ENCODE measurements around the gene PKDCC.
A peak's percentile ranks its signal among the peaks of the same experiment; 100 is the strongest.

PKDCC gene

DNA sequence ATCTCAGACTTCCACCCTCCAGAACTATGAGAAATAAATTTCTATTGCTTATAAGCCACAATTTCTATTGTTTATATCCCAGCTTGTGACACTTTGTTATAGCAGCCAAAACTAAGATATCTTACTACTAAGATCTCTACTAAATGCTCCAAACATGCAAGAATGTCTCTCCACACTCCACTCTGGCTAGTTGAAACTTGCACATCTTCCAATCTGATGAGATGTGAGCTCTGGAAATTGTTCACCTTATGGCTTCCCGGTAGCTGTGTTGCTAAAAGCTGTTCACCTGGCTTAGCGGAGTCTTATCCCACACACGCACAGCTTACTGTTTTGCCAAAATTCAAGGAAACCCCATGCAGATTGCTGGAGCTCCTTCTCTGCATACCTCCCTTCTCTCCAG lies 43.9 kb downstream of the PKDCC start:
- no peak for DNase-seq

DNA sequence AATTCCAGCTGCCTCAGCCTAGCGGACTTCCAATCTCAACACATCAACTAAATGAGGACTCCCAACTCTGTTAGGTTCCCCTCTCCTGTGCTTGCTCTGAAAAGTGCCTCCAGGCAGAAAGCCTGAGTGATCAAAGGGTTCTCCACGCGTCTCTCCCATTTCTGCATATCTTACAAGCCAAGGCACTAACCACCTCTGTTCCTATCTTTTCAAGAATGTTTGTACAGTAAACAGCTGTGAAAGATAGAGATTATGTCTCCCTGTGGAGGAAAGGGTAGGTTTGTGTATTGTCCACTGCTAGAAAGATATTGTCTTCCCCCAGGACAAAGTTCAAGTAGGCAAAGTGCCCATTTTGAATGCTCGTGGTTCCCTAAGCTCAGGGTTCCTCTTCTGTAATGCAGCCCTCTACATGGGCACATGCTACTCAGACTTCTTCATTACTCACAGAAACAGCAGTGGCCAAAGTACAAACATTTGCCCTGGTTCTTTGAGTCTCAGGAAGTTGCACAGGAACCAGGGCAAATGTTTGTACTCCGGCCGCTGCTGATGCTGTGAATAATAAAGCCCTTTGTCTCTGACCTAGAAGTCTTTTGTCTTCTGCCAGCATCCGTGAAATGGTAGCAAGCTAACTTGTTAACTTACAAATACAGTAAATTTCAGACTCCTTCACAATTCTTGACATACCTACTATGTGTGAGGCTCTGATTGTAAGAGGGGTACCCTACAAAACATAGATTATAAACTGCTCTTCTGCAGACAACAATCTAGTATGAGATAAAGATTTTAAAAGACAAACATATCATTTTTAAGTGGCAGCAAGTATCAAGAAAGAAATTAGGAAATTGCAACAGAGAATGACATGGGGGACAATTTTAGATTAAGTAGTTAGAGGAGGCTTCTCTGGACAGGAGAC lies 44.5 kb downstream of the PKDCC start:
- DNase-seq, result no peak

DNA sequence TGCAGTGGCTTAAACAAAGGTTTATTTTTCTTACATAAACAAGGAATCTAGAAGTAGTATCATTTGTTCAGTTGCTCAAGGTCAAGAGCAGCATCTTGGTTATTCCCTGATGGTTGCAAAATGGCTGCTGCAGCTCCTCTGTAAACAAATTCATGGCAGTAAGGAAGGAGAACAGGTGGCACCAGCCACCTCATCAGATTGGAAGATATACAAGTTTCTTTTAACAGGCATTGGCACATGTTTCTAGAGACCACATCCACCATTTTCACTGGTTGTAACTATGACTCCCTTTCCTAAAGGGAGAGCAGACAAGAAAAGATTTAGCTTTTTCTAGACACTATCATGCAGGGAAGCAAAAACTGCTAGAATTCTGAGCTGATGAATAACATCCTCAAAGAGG lies 46.3 kb downstream of the PKDCC start:
- DNase-seq, result no peak

DNA sequence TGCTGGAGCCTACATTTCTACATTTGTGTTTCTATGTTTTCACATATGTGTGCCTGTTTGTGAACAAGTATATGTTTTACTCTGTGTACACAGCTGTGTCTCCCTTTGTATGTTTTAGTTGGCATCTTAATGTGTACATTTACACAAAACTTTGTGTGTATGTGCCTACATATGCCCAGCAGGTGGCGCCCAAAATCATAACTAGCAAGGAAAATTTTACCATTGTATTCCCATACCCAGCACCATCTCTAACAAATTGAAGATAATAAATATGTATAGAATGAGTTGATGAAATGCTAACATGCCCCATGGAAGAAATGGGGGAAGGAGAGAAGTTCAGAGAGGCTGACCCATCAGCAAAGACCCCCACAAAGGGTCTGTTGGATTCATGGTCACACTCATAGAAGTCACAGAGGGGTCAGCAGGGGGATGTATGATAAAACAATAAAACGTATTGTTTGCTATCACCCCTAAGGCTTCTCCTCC lies 48.1 kb downstream of the PKDCC start:
- peak; percentile 71 for DNase-seq

DNA sequence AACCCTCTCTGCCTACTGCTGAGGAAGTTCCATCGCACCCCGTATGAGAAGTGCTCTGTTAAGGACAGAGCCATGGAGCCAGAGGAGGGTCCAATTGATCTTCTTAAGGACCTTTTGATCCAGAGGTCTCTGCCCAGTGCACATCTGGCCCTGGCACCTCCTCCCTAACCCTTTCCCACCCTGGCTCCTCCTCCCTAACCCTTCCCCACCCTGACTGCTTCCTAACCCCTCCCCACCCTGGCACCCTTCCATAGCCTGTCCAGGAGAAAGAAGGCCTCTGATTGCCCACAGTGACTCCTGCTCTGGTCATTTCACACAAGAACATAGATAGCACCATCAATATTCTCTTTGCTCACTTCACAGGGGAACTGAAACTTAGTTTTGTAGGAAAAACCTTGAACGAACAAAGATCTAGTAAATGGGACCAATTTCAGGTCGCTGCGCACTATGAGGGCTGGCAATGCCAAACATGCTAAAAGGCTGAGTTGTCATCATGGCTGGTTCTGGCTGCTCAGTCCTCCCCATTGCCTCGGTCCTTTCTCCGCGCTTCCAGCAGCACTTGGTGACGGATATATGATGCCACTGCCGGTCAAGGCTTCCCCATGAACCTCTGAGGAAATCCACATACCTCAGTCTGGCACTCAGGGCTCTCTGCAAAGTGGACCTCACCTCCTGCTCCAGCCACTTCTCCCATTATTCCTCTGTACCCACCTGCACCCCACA lies 49.2 kb downstream of the PKDCC start:
- no peak for DNase-seq

DNA sequence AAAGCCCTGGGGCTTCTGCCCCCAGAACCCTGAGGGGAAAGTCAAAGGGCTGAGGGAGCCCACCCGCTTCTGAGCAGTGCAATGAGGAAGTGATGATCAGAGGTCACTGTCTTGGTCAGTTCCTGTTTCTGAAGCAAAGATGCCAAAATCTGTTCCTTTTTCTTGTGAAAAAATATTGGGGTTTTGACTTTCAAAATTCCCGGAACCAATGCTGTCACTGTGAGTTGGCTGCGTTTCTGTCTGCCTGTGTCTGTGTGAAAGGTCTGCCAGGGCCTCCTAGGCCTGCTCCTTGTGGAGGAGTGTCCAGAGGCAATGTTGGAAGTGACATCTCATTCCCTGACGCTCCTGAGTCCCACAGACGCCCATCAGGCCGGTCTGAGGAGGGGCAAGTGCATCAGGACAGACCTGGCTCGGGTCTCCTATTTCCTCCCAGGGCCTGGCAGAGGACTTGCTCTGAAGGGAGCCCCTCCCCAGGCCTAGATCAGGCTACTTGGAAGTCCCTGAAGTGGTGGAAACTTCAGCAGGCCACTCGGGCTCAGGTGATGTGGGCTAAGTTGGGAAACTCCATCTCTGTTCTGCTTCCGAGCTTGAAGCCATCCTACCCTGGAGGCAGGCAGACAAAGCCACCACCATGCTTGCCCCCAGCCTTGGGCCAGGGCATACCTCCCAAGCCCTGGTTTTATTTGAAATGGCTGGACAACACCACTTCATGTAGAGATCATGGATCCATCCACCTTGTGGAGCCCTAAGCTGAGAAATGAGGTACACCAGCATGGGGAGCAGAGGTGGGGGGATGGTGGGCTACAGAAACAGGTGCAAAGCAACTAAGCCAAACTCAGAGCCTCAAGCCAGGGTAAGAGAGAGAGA lies 51.0 kb downstream of the PKDCC start:
- DNase-seq, result no peak

DNA sequence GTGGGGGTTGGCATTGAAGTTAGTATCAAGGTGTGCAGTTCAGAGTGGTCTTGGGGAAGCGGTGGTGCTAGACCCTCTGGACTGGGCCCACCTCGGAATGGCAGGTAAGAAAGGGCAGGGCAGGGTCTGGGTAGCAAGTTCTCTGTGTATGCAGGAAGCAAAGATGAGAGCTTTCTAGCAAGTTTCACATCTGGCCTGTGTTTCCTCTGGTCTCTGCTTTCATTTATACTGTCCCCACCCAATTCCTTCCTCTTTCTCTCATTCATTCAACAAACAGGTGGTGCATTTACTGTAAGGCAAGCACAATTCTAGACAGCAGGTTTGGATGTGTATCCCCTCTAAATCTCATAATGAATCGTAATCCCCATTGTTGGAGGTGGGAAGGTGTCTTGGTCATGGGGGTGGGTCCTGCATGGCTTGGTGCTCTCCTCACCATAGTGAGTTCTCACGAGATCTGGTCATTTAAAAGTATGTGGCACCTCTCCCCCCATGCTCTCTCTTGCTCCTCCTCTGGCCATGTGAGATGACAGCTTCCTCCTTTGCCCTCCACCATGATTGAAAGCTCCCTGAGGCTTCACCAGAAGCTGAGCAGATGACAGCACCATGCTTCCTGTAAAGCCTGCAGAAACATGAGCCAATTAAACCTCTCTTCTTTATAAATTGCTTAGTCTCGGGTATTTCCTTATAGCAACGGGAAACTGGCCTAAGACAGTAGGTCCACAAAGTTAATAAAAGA lies 51.8 kb downstream of the PKDCC start:
- no peak for DNase-seq

DNA sequence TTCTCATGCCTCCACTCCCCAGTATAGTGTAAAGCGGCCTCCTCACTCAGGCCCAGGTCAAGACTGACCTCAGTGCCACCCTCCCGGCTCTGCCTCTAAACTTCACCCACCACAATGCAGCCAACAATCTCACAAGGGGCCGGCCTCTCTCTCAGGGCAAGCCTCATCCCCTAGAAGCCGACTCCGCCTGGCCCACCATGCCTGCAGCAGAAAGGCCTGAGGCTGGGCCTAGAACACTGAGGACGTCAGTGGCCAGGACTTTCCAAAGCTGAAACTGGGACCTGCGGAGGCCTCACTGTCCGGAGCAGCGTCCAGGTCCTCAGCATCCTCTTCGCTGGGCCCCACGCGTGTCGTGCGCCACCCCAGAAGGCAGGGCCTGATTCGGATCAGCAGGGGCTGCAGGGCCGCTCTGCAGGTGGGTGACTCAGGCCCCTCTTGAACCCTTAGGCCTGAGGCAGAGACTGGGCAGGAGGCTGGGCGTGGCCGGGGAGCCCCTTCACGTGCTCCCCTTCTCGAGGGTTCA lies 52.9 kb downstream of the PKDCC start:
- DNase-seq, result no peak

DNA sequence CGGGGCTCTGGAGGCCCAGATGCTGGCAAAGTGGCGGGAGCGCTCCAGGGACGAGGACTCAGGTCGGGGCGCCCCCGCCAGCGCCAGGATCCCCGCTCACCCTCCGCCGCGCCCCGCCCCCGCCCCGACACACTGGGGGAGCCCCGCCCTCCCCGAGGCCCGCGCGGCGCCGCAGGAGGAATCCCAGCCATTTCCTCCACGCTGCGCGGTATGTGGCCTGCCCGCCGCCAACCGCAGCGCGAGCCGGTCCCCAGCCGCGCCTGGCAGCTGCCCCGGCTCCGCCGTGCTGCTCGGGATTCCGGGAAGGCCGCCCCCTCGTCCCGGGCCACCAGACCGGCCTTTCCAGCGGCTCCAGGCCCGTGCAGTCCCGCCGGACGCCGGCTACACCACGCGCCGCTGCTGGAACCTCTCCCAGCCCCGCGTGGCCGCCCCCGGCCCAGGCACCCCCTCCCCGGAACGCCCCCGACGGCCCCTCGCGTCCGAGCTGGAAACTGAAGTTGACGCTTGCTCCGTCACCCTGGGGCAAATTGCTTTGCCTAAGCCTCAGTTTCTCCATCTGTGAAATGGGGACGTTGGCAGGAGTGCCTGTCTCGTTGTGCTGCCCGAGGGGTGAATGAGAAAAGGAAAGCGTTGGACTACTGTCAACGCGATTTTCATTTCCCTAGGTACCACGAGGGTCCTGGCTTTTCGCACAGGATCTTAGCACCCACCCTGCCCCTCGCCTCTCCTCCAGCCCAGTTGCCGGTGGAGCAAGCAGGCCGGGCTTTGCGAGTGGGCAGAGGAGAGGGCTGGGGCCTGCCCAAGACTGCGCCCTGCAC lies 53.6 kb downstream of the PKDCC start:
- peak; percentile 90 for DNase-seq

DNA sequence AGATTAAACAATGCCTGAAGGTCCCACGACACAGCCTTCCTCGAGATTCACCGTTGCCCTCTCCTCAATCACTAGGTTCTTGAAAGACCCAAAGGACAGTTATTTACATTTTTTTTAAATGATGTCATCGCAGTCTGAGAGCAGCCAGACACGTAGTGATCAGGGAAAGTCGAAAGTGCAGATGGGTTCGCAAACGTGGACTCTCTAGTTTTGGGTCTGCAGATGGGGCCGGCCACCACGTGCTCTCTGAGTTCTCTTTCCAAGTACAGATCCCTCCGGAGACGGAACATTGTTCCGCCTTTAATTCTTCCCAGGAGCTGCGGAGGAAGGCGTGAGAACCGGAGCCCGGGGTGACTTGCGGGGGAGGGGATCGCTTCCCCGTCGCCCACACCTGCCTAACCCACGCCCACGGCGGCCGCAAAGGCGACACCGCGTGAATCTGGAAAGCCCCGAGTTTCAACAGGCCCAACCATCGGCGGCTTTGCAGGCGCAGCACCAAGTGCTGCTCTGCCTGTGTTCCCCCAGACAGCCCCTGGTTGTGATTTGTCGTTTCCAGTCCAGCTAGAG lies 54.3 kb downstream of the PKDCC start:
- DNase-seq, result peak; percentile 94

DNA sequence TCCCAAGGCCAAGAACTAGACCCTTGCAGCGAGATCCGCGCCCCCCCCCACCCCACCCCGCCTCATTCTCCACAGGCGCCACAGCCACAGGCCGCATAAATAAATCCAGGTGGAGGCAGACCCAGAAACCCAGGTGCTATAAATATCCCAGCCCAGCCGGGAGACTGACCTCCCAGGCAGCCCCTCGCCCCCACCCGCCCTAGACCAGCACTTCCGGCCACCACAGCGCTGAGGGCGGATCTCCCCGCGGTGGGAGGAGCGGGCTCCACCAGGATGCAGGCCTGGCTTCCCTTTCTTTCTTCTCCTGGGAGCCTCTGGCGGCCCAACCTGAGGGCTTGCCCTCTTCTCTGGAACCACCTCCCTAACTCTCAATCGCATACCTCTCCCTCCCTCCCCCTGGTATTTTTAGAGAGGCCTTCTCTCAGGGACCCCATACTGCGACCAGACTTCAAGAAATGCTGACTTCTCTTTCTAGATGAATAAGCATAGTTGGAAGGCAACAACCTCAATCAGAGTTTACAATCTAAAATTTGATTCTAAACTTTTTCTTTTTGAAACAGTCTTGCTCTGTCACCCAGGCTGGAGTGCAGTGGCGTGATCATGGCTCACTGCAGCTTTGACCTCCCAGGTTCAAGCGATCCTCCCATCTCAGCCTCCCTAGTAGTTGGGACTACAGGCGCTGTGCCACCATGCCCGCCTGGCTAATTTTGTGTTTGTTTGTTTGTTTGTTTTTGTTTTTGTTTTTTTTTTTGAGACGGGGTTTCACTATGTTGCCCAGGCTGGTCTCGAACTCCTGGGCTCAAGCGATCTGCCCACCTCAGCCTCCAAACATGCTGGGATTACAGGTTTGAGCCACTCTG lies 55.0 kb downstream of the PKDCC start:
- peak; percentile 80 for DNase-seq

DNA sequence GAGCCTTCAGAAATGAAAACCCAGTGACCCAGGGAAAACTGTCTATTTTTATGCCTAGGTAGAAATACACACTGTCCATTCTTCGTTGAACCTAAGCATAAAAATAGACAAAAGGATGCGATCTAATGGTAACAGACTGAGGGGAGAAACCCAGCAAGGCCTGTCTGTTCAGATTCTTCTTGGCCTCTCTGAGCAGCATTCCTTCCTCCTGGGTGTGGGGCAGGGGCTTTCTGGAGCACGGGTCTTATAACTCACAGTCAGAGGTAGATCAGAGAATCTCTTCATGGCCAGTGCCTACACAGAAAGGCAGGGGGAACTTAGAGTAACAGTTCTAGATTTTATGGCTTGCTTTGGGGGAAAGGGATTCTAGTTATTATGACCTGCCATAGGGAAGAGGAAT lies 56.0 kb downstream of the PKDCC start:
- no peak for DNase-seq

DNA sequence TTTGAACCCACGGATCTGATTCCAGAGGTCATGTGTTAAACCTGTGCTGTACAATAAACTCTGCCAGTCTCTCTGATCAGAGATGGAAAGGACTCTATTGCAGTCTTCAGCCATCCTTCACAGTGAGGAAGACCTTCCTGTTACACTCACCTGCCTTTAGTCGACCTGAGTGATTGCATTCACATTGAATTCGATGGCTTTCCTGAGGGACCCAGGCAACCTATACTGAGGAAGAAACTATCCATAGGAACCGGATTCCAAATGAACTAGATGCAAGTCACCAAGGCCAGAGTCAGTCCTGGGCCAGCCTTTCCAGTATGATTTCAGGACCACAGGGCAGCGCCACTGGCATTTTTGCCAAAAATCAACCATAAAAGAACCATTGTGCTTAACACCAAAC lies 56.8 kb downstream of the PKDCC start:
- no peak for DNase-seq

DNA sequence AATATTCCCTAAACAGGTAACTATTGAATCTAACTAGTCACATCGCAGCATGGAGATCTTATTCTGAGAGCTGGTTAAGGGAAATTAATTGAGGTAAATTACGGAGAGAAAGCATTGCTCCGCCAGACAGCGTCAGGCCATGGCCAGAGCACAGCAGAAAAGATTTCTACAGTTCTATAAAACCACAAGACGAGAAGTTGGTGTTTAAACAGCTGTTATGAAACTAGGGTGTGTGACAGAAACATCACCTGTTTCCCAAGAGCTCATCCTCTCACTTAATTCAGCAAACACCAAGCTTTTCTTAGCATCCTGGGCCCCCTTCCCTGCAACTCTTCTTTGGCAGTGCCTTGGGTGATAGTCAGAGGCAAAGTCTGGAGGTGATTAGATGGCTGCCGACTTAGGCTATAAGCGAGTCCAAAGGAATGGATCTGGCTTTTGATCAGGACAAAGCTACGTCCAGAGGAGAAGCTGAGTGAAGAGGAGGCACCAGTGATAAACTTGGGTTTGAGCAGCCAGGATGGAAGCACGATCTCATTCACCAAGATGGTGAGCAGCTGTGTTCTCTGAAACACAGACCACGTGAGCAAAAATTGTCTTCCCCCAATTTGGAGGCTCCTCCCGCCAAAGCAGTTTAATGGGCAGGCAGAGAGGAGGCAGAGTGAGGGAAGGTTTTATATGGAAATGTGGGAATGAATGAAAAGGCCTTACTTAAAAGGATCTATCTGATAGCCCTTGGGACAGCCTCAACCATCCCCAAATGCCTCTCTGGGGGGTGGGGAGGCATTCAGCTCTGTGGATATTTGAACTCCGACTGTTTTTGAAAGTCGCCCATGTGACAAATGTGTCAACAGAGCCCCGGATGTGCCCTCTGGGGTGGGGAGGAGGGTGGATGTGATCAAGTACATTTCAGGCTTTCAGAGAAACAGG lies 57.8 kb downstream of the PKDCC start:
- peak; percentile 55 for DNase-seq

DNA sequence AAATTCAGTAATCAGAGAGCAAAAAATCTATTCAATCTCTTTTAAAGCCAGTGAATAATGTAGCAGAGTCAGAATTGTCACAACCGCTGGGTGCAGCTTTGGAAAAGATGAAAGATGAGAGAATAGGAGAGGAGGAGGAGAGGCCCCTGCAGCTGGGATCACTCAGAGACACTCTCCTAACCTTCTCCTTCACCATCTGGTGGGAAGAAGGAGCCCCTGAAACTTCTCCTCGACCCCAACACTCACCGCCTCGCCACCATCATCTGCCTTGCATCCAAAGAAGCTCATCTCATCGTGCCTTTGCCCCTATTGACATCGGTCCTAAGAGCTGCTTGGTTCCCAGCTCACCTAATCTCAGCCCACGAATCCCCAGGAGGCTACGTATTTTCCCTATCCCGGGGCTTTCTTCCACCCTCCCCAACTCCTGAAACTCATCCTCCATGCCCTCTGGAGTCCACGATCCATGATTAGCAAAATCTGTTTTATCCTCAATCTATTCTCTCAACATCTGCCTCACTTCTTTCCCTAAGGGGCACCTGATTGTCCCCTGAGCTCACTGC lies 58.5 kb downstream of the PKDCC start:
- no peak for DNase-seq

DNA sequence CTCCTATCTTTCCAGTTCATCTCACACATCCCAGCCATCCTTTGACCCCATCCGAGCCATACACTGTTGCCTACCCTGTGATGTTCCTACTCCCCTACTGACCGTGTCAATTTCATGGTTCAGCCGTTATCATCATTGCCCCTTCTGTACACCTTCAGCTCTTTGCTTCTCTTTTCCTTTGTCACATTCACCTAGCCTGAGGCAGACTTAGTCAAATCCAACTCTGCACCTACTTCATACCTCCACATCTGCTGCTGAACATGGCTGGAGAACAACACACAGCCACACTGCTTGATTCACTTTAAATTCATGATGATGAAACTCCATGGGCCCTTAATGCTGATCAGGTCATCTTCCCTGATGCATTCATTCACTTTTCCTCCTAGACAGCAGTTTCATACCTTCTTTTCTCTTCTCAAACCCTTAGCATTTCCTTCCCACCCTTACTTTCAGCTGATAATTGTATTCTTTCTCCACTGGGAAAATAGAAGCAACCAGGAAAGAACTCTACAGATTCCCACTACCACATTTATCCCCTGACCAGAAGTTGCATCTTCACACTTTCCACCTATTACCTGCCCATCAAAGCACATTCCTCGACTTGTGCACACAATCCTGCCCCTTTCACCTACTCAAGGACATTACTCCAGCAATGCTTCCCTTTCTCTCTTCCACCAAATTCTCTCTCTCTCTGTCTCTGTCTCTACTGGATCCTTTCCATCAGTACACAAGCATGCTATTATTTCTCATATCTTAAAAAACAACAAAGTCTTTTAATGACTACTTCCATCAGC lies 59.6 kb downstream of the PKDCC start:
- DNase-seq, result no peak

Measured in fibroblast of skin of right biceps (primary cell).